Adipocyte (in vitro differentiated cells): ENCODE results near the gene GARS1.
"Not testable (repeated sequence)": the region's sequence is repeated elsewhere in the genome, so short reads cannot be mapped to it uniquely, and the experiment has no call there.

Source experiments
- DNase-seq: peaks from one replicate; pipeline ENCODE4 v3.0.0-alpha.2; 2015; ENCODE audit warnings: low read depth
- H3K27me3 ChIP-seq: replicated peaks from 2 replicates; pipeline ENCODE4 v1.7.0; 2013; ENCODE audit warnings: mild to moderate bottlenecking, low read length, moderate library complexity; ENCODE audit not compliant: control insufficient read depth, insufficient read depth
- H3K36me3 ChIP-seq: 2 replicates; pipeline ENCODE4 v1.7.0; 2013; ENCODE audit warnings: low read length, mild to moderate bottlenecking, moderate library complexity; ENCODE audit not compliant: control insufficient read depth, insufficient read depth, severe bottlenecking
- H3K4me1 ChIP-seq: 2 replicates; pipeline ENCODE4 v1.7.0; 2013; ENCODE audit warnings: mild to moderate bottlenecking, low read length, moderate library complexity; ENCODE audit not compliant: control insufficient read depth, insufficient read depth
- H3K4me3 ChIP-seq: 2 replicates; pipeline ENCODE4 v1.7.0; 2013; ENCODE audit warnings: mild to moderate bottlenecking, low read length, moderate library complexity
- H3K9ac ChIP-seq: 2 replicates; pipeline ENCODE4 v1.7.0; 2013; ENCODE audit warnings: mild to moderate bottlenecking, low read length, moderate library complexity
- H3K9me3 ChIP-seq: 2 replicates; pipeline ENCODE4 v1.7.0; 2013; ENCODE audit warnings: mild to moderate bottlenecking, low read length, moderate library complexity; ENCODE audit not compliant: control insufficient read depth

The GARS1 gene

GRCh38 chr7:30630986-30631385, 36.3 kb downstream of the GARS1 start:
- Histone ChIP-seq H3K36me3 (peaks cover 100% of the 10 kb centered on the region), H3K4me1 (peaks cover 14% of the 10 kb centered on the region), H3K4me3 (no peak overlapping the region), H3K27me3 (no peaks in the 10 kb centered on the region), H3K9me3 (no peaks in the 10 kb centered on the region), H3K9ac (no peak overlapping the region)
- DNase-seq, result no peak

- no peak for DNase-seq
- Histone ChIP-seq H3K27me3 (no peaks in the 10 kb centered on the region), H3K9ac (no peak overlapping the region), H3K36me3 (peaks cover 83% of the 10 kb centered on the region), H3K9me3 (no peaks in the 10 kb centered on the region), H3K4me3 (no peak overlapping the region), H3K4me1 (peaks cover 14% of the 10 kb centered on the region)
Measured at GRCh38 chr7:30633223-30633622, 38.5 kb downstream of the GARS1 start.

GRCh38 chr7:30634193-30634626, 39.5 kb downstream of the GARS1 start:
- peaks cover 73% of the 10 kb centered on the region for H3K36me3 ChIP-seq

GRCh38 chr7:30634634-30635201, 40.0 kb downstream of the GARS1 start:
- Histone ChIP-seq H3K36me3 (peaks cover 68% of the 10 kb centered on the region), H3K4me1 (peaks cover 14% of the 10 kb centered on the region), H3K9ac (no peak overlapping the region), H3K4me3 (no peak overlapping the region), H3K27me3 (no peaks in the 10 kb centered on the region), H3K9me3 (no peaks in the 10 kb centered on the region)
- DNase-seq, result no peak

More at GRCh38 chr7:30634193-30634626, 39.5 kb downstream of the GARS1 start:
- Histone ChIP-seq H3K9ac (no peak overlapping the region), H3K9me3 (no peaks in the 10 kb centered on the region), H3K4me3 (no peak overlapping the region), H3K4me1 (peaks cover 14% of the 10 kb centered on the region), H3K27me3 (no peaks in the 10 kb centered on the region)
- DNase-seq, result no peak

- peaks cover 57% of the 10 kb centered on the region for H3K36me3 ChIP-seq
- H3K9me3 ChIP-seq, result no peaks in the 10 kb centered on the region
- peaks cover 14% of the 10 kb centered on the region for H3K4me1 ChIP-seq
Measured at GRCh38 chr7:30635798-30636197, 41.1 kb downstream of the GARS1 start.

GRCh38 chr7:30642322-30642721, 47.6 kb downstream of the GARS1 start:
- H3K36me3 ChIP-seq, result peaks cover 18% of the 10 kb centered on the region
- H3K4me1 ChIP-seq, H3K9ac ChIP-seq, DNase-seq, H3K4me3 ChIP-seq, H3K27me3 ChIP-seq, H3K9me3 ChIP-seq: not testable (repeated sequence)

More at GRCh38 chr7:30635798-30636197, 41.1 kb downstream of the GARS1 start:
- Histone ChIP-seq H3K4me3 (no peak overlapping the region), H3K9ac (no peak overlapping the region), H3K27me3 (no peaks in the 10 kb centered on the region)
- DNase-seq, result no peak

- H3K36me3 ChIP-seq, result peaks cover 18% of the 10 kb centered on the region
- H3K4me3 ChIP-seq, result no peak overlapping the region
- no peaks in the 10 kb centered on the region for H3K27me3 ChIP-seq
- no peak for DNase-seq
- no peak overlapping the region for H3K9ac ChIP-seq
- no peaks in the 10 kb centered on the region for H3K4me1 ChIP-seq
- no peaks in the 10 kb centered on the region for H3K9me3 ChIP-seq
Measured at GRCh38 chr7:30642789-30643188, 48.1 kb downstream of the GARS1 start.

GRCh38 chr7:30644286-30644955, 49.7 kb downstream of the GARS1 start:
- Histone ChIP-seq H3K4me1 (no peaks in the 10 kb centered on the region), H3K9me3 (no peaks in the 10 kb centered on the region), H3K36me3 (peaks cover 18% of the 10 kb centered on the region), H3K4me3 (no peak overlapping the region), H3K9ac (no peak overlapping the region), H3K27me3 (no peaks in the 10 kb centered on the region)
- DNase-seq, result no peak

GRCh38 chr7:30645661-30646060, 51.0 kb downstream of the GARS1 start:
- no peak for DNase-seq
- Histone ChIP-seq H3K9ac (no peak overlapping the region), H3K36me3 (peaks cover 18% of the 10 kb centered on the region), H3K9me3 (no peaks in the 10 kb centered on the region), H3K4me3 (no peak overlapping the region), H3K4me1 (no peaks in the 10 kb centered on the region), H3K27me3 (no peaks in the 10 kb centered on the region)

GRCh38 chr7:30646154-30646553, 51.5 kb downstream of the GARS1 start:
- Histone ChIP-seq H3K36me3 (peaks cover 18% of the 10 kb centered on the region), H3K27me3 (no peaks in the 10 kb centered on the region), H3K4me1 (no peaks in the 10 kb centered on the region), H3K9me3 (no peaks in the 10 kb centered on the region), H3K4me3 (no peak overlapping the region), H3K9ac (no peak overlapping the region)
- DNase-seq, result no peak

GRCh38 chr7:30647589-30648364, 53.1 kb downstream of the GARS1 start:
- H3K4me3 ChIP-seq, result no peak overlapping the region
- no peaks in the 10 kb centered on the region for H3K9me3 ChIP-seq
- H3K36me3 ChIP-seq, result peaks cover 16% of the 10 kb centered on the region
- no peaks in the 10 kb centered on the region for H3K4me1 ChIP-seq
- no peak for DNase-seq
- H3K27me3 ChIP-seq, result no peaks in the 10 kb centered on the region
- H3K9ac ChIP-seq, result no peak overlapping the region
